C1 segment of cervical spinal cord (tissue), 14 donors: ENCODE results near the gene COMP.
"Not testable (repeated sequence)": the region's sequence is repeated elsewhere in the genome, so short reads cannot be mapped to it uniquely, and the experiment has no call there.

Experiments
- DNase-seq, 14 donors: peaks; one replicate each; lab custom pipeline; 2025; lab: John Stamatoyannopoulos, UW

The COMP gene

DNA sequence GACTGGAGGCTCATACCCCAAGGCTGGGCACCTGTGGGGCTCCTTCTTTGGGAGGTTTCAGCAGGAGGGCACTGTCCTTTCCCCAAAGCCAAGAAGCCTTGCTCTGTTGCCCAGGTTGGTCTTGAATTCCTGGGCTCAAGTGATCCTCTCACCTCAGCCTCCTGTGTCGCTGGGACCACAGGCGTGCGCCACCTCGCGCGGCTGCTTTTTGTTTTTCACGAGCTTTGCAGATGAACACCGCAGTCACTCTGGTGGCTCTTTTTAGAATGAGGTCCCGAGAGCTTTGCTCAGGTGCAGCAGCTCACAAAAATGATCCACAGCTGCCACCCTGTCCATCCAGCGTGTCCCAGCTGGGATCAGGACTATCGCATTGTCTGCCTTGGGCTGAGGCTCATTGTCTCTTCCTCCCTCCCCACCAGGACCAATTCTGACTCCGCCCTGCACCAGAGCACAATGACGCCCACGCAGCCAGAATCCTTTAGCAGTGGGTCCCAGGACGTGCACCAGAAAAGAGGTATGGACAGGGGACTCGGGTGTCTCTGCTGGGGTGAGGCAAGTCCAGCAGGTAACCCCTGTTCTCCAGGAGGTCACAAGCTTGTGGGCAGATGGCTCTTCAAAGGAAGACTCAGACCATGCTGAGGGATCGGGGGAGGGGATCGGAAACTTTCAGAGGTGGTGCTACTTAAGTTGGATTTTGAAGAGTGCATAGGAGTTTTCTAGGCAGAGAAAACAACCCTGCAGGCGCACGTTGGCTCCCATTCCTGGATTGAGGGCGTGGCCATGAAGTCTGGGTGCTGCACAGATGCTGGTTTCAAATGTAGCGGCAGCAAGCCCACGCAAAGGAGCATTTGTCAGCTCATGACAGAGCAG lies 41.5 kb downstream of the COMP start:
- no peak for DNase-seq

DNA sequence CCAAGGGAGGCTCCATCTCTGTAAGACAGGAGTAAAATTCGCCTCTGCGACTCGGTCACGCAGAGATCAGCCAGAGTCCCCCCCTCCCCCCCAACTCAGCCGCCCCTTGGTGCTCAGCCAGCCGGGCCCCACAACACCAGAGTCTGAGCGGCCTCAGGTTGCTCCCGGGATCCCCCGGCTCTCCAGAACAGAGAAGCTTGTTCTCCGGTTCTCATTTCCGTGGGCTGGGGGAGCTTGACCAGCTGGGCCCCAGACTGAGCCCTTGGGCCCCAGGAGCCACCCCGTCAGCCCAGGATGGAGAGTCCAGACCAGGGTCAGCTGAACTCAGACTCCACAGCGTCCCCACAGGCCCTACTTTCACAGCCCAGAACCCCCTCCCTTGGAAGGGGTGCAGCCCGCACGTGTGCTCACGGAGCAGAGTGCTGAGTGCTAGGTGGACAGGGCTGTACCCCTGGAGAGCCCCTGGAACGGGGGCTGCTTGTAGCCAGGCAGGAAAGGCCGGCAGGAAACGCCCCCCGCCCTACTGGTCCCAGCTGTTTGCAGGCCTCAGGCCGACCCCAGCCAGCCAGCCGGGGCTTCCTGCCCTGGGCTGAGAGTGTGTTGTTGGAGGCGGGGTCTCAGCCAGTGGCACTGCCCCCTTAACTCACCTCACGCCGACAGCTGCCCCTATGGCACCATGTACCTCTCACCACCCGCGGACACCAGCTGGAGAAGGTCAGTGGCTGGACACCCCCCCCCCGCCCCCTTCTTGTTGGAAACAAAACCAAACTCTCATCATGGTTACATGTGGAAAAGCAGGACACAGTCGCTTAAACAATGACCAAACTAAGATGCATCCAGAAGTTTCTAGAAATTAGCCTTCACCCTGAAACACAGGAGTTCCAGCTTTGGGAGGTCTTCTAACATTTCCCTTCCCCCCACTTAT lies 44.4 kb downstream of the COMP start:
- DNase-seq = no peak

DNA sequence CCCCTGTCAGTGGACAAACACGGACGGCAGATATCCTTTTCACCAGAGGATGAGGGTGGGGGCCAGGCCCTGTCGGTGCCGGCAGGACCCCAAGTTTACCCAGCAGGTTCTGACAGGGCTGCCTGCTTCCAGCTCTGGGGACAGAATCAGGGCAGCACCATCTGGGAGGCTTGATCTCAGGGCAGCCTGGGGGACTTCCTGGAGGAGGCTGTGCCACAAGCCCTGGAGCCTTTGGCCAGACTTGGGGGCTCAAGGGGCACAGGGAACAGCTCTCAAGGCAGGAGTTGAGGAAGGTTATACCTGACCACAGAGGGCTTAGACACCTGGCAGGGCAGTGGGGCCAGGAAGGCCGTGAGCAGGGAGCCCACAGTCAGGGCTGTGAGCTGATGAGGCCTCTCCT lies 45.2 kb downstream of the COMP start:
- no peak for DNase-seq

DNA sequence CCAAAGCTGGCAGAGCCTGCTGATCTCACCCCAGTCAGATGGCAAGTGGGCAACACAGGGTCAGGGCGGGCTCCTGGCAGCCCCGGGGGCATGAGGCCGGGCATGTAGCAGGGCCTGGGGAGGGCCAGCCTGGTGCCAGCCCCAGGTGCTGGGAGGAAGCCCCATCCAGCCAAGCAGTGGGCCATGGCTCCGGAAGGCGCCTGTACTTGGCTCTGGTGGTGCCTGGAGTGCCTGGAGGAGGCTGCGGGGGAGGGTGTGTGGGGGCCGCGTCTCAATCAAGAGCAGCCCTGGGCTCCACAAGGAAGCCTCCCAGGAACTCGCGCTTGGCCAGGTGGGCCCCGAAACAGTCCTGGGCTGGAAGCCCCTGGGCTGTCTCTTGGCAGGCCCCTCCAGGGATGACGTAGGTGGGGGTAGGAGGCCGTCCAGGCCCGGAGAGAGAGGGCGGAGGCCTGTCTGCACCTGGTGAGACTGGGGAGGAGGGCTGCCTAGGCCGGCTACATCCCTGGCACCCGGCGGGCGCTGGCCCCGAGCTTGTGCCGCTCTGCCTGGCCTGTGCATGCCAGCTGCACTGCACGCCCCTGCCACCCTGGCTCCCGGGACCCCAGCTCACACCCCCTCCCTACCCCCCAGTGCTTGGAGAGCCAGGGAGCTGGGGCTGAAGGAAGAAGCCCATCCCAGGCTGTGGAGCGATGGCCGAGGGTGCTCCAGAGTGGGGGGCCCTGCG lies 45.9 kb downstream of the COMP start:
- DNase-seq = peak in 5 of 14 donors; percentile 6 to 99 (median 29)

DNA sequence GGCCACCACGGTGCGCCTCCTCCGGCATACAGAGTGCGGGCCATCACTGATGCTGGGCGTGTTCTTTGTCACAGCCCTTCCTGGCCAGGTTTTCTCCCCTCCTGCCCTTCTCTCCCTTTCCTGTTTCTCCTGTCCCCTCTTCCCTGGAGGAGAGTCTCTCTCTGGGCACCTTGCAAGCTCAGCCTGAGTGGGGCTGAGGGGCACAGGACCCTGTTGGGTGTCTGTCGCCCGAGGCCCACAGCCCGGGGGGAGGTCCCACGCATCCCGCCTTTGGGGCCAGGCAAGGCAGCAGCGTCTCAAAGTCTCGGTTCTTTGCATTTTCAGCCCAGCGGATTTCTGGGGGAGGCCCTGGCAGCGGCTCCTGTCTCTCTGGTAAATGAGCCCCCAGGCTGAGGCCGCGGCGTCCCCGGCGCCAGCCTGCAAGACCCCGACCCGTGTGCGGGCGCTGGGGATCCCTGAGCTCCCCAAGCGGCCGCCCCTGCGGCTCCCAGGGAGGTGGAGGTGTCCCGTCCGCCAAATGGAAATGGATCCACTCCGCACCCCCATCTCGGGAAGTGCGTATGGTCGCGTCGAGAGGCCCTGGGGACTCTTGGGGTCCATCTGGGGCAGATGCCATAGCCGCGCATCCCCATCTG lies 47.2 kb downstream of the COMP start:
- no peak for DNase-seq

DNA sequence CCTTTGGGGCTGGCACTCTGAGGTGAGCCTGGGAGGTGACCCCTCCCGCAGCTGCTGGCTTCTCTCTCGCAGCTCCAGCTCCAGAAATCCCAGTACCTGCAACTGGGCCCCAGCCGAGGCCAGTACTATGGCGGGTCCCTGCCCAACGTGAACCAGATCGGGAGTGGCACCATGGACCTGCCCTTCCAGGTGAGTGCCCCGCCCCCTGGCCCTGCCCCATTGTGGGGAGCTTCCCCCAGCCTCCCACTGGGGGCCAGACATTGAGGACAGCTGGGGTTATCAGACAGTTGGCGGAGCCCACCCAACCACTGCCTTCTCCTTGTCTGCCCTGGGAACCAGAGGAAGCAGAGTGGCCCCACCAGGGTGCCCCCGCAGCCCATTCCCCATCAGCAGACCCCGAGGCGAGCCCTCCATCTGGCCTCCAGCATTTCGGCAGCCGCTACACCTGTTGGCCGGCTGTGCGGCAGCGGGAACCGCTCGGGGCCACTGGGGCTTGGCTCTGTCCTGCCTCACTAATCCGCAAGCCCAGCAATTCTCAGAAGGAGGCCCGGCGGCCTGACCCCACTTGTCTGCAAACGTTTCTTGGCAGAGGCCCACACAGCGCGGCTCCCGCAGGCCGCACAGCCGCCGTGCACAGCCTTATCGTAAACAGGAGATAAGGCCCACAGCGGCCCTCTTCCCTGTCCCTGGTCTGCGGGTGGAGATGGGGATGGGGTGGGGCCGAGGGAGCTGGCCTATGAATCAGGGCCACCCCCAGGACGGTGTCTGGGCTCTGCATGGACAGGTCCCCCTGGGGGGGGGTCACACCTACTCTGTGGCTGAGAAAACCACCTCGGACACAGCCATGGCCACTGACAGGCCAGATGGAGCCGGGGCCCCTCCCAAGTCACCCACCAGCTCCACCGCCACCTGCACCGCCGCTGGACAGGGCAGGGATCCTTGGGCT lies 48.0 kb downstream of the COMP start:
- DNase-seq = no peak

DNA sequence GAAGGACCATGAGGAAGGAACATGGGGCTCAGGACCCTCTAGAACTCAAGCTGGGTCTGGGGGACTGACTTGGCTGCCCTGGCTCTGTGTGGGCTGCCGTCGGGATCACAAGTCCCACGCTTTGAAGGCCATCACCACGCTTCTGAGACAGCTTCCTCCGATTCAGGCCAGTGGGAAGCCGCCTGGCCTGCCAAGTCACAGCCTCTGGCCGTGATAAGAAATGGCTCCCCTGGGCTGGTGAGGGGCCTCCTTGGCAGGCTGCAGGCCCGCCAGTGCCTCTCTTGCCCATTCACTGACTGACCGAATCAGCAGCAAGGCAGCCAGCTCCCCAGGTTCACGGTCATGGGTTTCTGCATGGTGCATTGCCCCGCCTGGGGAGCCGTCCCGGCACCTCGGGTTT lies 48.8 kb downstream of the COMP start:
- no peak for DNase-seq

DNA sequence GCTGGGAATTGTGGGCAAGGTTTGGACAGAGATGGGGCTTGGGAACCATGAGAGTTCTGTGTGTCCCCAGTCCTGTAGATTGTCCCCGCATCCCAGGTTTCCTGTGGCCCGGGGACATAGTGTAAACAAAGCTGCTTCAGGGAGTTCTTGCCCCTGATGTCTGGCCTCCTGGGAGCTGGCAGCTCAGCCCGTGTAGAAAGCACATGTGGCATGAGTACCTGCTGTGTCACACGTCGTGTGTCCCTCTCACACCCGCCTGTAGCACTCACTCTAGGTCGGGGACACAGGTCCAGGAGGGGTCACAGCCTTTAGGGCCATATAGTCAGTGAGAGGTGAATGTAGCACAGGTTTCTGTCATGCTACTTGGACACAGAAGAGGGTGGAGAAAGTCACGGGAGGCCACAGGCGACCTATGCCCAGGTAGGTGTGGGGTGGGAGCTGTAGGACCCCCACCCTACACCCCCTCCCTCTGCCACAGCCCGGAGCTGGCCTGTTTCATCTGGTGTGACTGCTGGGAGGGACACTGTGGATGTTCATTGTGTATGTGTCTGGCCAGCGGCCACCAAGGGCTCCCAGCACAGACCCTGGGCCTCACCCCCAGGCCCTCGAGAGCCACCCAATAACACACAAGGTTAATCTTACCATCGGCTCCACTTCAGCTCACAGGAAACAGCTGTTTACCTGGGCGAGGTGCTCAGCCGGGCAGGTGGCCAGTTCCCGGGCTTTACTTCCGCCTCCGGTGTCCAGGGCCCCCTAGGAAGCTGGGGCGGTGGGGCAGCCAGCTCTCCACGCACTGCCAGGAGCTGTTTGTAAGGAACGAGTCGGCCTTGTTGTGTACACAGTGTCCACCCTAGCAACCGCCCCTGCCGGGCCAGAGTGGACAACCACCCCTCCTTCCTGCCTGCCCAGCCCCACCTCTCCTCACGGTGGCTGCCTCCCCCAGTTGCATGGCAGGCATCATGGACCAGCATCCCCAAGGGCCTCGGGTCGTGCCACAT lies 49.7 kb downstream of the COMP start:
- peak in 3 of 14 donors; percentile 4 to 17 (median 9) for DNase-seq

DNA sequence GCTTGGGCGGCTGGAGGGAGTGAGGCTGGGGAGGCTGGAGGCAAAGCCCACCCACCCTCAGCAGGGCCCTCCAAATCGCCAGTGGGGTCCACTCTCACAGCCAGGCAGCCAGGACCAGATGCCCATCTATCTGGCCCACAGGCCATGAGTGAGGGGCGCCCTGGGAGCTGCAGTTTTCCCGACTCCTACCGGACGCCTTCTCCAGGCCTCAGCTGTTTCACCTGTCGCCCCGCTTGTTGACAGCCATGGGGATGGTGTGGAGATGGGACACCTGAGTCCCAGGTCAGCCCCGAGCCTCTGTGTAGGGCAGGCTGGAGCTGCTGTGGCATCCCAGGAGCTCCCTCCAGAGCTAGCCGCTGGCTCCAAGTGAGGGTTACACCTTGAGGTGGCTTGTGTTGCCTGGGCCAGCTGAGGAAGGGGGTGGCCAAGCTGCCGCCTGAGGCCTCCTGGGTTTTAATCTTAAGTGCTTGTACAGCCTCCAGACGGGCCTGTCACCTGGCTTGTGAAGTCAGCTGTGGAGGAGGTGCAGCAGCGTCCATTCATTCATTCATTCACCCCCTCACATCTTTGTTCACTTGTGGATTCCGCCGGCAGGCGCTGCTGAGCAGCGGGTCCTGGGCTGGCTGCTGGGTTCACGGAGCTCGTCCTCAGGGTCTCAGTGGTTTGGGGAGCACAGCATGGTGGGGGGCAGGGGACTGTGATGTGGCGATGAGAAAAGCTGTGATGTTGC lies 52.0 kb downstream of the COMP start:
- no peak for DNase-seq

DNA sequence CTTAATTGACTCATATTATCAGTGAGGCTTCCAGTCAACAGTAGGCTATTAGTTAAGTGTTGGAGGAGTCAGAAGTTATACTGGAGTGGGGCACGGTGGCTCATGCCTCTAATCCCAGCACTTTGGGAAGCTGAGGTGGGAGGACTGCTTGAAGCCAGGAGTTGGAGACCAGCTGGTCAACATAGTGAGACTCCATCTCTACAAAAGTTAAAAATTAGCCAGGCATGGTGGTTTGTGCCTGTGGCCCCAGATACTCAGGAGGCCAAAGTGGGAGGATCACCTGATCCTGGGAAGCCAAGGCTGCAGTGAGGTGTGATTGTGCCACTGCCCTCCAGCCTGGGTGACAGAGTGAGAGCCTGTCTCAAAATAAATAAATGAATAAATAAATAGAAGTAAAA lies 53.2 kb downstream of the COMP start:
- no peak for DNase-seq

DNA sequence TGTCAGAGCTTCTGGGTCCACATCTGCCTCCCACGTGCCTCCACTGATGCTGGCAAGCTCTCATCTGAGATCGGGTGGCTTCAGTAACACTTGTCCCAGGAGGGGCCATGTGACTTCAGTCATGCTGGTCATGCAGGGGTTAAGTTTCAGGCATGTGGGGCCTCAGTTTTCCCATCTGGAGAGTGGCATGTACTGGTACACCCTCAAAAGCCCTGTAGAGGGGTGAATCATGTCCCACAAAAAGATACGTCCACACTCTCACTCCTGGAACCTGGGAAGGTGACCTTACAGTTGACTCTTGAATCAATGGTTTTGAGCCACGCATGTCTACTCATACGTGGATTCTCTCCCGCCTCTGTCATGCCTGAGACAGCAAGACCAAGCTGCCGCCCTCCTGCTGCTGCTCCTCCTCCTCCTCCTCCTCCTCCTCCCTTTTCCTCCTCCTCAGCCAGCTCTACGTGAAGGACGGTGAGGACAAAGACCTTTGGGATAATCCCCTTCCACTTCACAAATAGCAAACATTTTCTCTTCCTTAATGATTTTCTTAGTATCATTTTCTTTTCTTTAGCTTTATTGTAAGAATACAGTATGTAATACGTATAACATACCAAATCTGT lies 53.7 kb downstream of the COMP start:
- DNase-seq = no peak

DNA sequence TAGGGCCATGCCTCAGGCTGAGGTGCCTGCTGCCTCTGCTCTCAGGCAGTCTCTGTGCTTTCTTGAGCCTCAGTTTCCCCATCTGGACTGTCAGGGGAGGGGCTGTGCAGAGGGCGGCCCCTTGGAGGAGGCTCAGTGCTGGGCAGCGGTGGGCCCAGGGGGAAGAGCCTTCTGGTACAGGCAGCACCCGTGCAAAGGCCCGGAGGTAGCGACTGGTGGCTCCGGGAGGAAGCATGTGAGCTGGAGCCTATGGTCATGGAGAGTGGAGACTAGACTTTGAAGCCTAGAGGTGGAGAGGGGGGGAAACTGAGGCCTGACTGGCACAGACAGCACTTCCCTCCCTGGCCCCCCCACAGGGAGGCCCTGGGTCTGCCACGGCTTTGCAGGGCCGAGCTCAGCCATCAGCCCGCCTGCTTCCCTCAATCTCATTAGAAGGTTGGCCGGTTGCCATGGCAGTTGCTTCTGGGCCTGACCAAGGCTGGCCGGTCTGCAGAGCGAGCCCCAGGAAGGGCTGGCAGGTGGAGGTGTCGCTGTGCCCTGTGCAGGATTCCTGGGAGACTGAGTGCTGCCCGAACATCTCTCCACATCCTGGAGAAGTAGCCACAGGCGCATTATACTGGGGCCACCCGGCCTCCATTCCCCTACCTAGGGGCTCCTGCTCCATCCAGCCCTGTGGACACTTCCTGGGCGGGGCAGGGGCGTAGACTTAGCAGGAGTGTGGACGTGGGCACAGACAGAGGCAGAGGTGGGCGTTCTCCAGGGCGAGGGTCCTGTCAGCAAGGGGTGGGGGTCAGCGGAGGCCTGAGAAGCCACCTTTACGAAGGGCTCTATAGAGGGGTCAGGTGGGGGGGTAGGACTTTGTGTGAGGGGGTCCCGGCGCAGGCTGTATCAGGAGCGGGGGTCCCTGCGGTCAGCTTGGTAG lies 54.4 kb downstream of the COMP start:
- peak in 2 of 14 donors; percentile 22 to 73 for DNase-seq

DNA sequence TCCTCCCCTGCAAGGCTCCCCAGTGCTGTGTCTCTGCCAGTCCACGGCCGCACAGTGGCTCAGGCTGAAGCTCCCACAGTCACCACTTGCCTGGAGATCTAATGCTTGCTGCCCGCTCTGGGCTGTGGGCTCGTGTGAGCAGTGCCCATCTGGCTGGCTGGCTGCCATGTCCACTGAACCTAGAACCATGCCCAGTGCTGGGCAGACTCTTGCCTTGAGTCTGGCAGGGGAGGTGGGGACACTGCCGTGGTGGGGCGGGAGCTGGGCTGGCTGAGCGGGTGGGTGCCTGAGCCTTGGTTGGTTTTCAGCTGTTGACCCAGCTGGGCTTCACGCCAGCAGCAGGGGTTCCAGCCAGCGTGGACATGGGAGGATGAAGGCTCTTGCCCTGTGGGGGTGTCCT lies 55.4 kb downstream of the COMP start:
- DNase-seq = peak in 6 of 14 donors; percentile 13 to 63 (median 25)

DNA sequence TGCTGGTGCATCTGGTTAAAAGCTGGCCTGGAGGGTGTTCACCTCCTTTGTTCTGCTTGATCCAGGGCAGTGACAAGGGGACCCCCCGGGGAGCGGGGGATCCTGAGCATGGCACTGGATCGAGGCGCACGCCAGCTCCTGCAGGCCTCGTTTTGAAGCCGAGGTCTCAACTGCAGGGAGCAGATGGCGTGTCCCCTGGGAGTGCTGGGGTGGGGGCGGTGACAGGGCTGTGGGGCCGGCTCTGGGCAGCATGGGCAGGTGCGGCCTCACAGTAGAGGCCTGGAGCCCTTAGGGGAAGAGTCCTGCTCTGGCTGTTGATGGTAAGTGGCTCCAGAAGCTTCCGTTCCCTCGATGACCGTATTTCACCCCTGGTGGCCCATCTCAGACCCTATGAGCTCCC lies 55.8 kb downstream of the COMP start:
- DNase-seq = no peak

DNA sequence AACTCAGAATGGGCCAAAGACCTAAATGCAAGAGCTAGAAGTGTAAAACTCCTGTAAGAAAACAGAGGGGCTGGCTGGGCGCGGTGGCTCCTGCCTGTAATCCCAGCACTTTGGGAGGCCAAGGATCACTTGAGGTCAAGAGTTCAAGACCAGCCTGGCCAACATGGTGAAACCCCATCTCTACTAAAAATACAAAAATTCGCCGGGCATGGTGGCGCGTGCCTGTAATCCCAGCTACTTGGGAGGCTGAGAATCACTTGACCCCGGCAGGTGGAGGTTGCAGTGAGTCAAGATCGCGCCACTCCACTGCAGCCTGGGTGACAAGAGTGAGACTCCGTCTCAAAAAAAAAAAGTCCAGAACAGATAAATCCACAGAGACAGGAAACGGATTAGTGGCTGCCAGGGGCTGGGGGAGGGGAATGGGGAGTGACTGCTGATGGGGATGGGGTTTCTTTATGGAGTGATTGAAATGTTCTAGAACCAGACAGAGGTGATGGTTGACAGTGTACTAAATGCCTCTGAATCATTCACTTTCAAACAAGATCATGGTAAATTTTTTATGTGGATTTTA lies 57.3 kb downstream of the COMP start:
- not testable (repeated sequence) for DNase-seq

DNA sequence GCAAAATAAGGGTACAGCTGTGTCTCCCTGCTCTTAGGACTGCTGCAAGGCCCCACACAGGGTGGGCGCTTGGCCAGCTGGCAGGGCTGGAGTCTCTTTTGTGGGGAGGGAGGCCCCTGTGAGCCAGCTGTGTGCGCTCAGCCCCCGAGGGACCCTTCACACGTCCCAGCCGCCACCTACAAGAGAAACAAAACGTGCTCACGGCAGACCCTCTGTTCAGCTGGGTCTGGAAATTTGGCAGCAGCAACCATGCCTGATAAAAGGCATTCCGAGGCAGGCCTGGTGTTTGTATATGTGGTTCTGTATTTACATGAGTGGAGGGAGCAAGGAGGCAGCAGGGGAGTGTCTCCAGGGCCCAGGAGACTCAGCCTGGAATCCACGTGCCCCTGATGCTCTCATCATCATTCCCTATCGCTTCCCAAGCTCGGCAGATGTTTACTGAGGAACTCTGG lies 57.9 kb downstream of the COMP start:
- no peak for DNase-seq
